PC-3 (cell line): Measurements from ENCODE around the gene SPPL2B. TPM values are rescaled to one million over a fixed set of nuclear protein-coding genes. Genes with fewer than 3 reads are reported as not detected.

ENCODE experiments used
- ATAC-seq: fragments of 200-7000 bp; cut with Tn5 transposase; 2 replicates; pipeline ENCODE4 v1.9.1; 2020; ENCODE audit warnings: mild to moderate bottlenecking, moderate library complexity
- BruUV-seq: library from RNA; stranded (reverse); fragments of 400-500 nt; replicated peaks from 2 replicates; lab custom pipeline; 2021; lab: Mats Ljungman, UMichigan
- CTCF ChIA-PET: fragments of 300-600 bp; sonication (Branson Sonifier 250); formaldehyde crosslinking; loops from one replicate; lab custom pipeline; 2022; ENCODE audit warnings: antibody characterized with exemption; lab: Charles Lee
- POLR2A ChIA-PET: fragments of 300-600 bp; sonication (Branson Sonifier 250); formaldehyde crosslinking; loops from one replicate; lab custom pipeline; 2022; ENCODE audit warnings: antibody characterized with exemption; ENCODE audit not compliant: unreplicated experiment; lab: Charles Lee
- DNase-seq: peaks from one replicate; pipeline ENCODE4 v3.0.0-alpha.2; 2015
- H2AFZ ChIP-seq: fragments of 300-600 bp; sonication (generic); 2 replicates; pipeline ENCODE4 v1.6.0; 2016; ENCODE audit warnings: antibody characterized with exemption, low read length
- H3F3A ChIP-seq: fragments of 300-600 bp; sonication (generic); one replicate; pipeline ENCODE4 v1.6.0; 2017; ENCODE audit warnings: antibody characterized with exemption, low read length, control low read depth, mild to moderate bottlenecking; ENCODE audit not compliant: unreplicated experiment
- H3K27ac ChIP-seq: fragments of 300-600 bp; sonication (generic); 2 replicates; pipeline ENCODE4 v1.5.1; 2016; ENCODE audit warnings: mild to moderate bottlenecking, low read length
- H3K27me3 ChIP-seq: fragments of 300-600 bp; sonication (generic); 2 replicates; pipeline ENCODE4 v1.6.1; 2016; ENCODE audit warnings: low read length, mixed read lengths
- H3K36me3 ChIP-seq: fragments of 300-600 bp; sonication (generic); 2 replicates; pipeline ENCODE4 v1.6.1; 2016; ENCODE audit warnings: low read depth, mixed run types, low read length, mixed read lengths
- H3K4me1 ChIP-seq: fragments of 300-600 bp; sonication (generic); 2 replicates; pipeline ENCODE4 v1.5.1; 2016; ENCODE audit warnings: low read length; ENCODE audit not compliant: insufficient read depth
- H3K4me2 ChIP-seq: fragments of 300-600 bp; sonication (generic); 2 replicates; pipeline ENCODE4 v1.6.0; 2016; ENCODE audit warnings: low read length
- H3K4me3 ChIP-seq: fragments of 300-600 bp; sonication (generic); 2 replicates; pipeline ENCODE4 v1.5.1; 2016; ENCODE audit warnings: mild to moderate bottlenecking, low read length, mixed read lengths
- H3K79me2 ChIP-seq: fragments of 300-600 bp; sonication (generic); 2 replicates; pipeline ENCODE4 v1.6.1; 2017; ENCODE audit warnings: low read length, mixed read lengths
- H3K9ac ChIP-seq: fragments of 300-600 bp; sonication (generic); 2 replicates; pipeline ENCODE4 v1.6.0; 2016; ENCODE audit warnings: mild to moderate bottlenecking, low read length
- H3K9me2 ChIP-seq: fragments of 300-600 bp; sonication (generic); replicated peaks from 2 replicates; pipeline ENCODE4 v1.6.1; 2016; ENCODE audit warnings: mixed run types, low read length, mixed read lengths
- H3K9me3 ChIP-seq: fragments of 300-600 bp; sonication (generic); 2 replicates; pipeline ENCODE4 v1.6.1; 2016; ENCODE audit warnings: low read length, mixed read lengths
- H4K20me1 ChIP-seq: fragments of 300-600 bp; sonication (generic); 2 replicates; pipeline ENCODE4 v1.6.1; 2016; ENCODE audit warnings: low read length, mixed read lengths
- CTCF ChIP-seq: fragments of 300-600 bp; sonication (generic); conservative IDR thresholded peaks from 2 replicates; pipeline ENCODE4 v1.5.1; 2017; ENCODE audit warnings: antibody characterized with exemption, low read depth, mild to moderate bottlenecking, low read length
- EZH2 ChIP-seq: fragments of 300-600 bp; sonication (generic); IDR thresholded peaks from one replicate; pipeline ENCODE4 v1.6.1; 2017; ENCODE audit warnings: antibody characterized with exemption, mild to moderate bottlenecking, low read length; ENCODE audit not compliant: unreplicated experiment
- EZH2phosphoT487 ChIP-seq: fragments of 300-600 bp; sonication (generic); IDR thresholded peaks from 2 replicates; pipeline ENCODE4 v1.6.1; 2018; ENCODE audit warnings: mild to moderate bottlenecking, antibody characterized with exemption, low read length, borderline replicate concordance
- intact Hi-C: fragments of 100-400 bp; cut with micrococcal nuclease; formaldehyde crosslinking; loops from 2 replicates; pipeline ENCODE4 v1.9.0; 2023
- total RNA-seq: library from RNA; depleted of rRNA; stranded (reverse); fragments of >200 nt; gene quantifications from 2 replicates; pipeline ENCODE4 v1.2.3, GENCODE V29; 2014

The SPPL2B gene
- total RNA-seq, 1 experiment from 2014 or later: 28.6 TPM

- H3K9ac ChIP-seq: no peak overlapping the region
Measured at GRCh38 chr19:2360833-2361232, 32.3 kb downstream of the SPPL2B start.

GRCh38 chr19:2361246-2362045, 33.0 kb downstream of the SPPL2B start:
- no peaks in the 10 kb centered on the region for H3F3A ChIP-seq
- intact Hi-C loops: no loop called here
- H3K79me2 ChIP-seq: no peaks in the 10 kb centered on the region
- no TSS peak for BruUV-seq
- H3K27me3 ChIP-seq: peaks cover 23% of the 10 kb centered on the region
- no peak overlapping the region for H3K9ac ChIP-seq
- no peaks in the 10 kb centered on the region for H3K4me1 ChIP-seq
- DNase-seq (no peak), ATAC-seq (no peak)
- H3K4me2 ChIP-seq: no peak overlapping the region
- H3K36me3 ChIP-seq: no peaks in the 10 kb centered on the region
- H3K9me3 ChIP-seq: no peaks in the 10 kb centered on the region
- CTCF ChIA-PET: no interaction called here
- H4K20me1 ChIP-seq: no peaks in the 10 kb centered on the region
- H3K27ac ChIP-seq: no peak overlapping the region
- no peaks in the 10 kb centered on the region for H3K9me2 ChIP-seq
- no peak overlapping the region for H2AFZ ChIP-seq
- no peak overlapping the region for H3K4me3 ChIP-seq
- POLR2A ChIA-PET: no interaction called here
- TF ChIP-seq EZH2phosphoT487 (no peak), EZH2 (no peak), CTCF (no peak)

More at GRCh38 chr19:2360833-2361232, 32.3 kb downstream of the SPPL2B start:
- H4K20me1 ChIP-seq: no peaks in the 10 kb centered on the region
- no peak overlapping the region for H2AFZ ChIP-seq
- intact Hi-C loops: no loop called here
- H3K36me3 ChIP-seq: no peaks in the 10 kb centered on the region
- no peak overlapping the region for H3K27ac ChIP-seq
- TF ChIP-seq CTCF: no peak
- no peak for TF ChIP-seq EZH2
- no peak for TF ChIP-seq EZH2phosphoT487
- no peak overlapping the region for H3K4me2 ChIP-seq
- POLR2A ChIA-PET: no interaction called here
- H3K4me1 ChIP-seq: no peaks in the 10 kb centered on the region
- H3F3A ChIP-seq: no peaks in the 10 kb centered on the region
- H3K27me3 ChIP-seq: peaks cover 23% of the 10 kb centered on the region
- H3K79me2 ChIP-seq: no peaks in the 10 kb centered on the region
- no peaks in the 10 kb centered on the region for H3K9me2 ChIP-seq
- H3K4me3 ChIP-seq: no peak overlapping the region
- DNase-seq (no peak), ATAC-seq (no peak; the same call in 1 of the 2 replicates)
- BruUV-seq: no TSS peak
- CTCF ChIA-PET: no interaction called here
- no peaks in the 10 kb centered on the region for H3K9me3 ChIP-seq
